Endothelial cell (in vitro differentiated cells): ENCODE data around the gene NOSIP. TPM values are rescaled to one million over a fixed set of nuclear protein-coding genes. Genes with fewer than 3 reads are reported as not detected.
A peak's percentile ranks its signal among the peaks of the same experiment; 100 is the strongest.

Experiments used
- DNase-seq: peaks from one replicate; pipeline ENCODE4 v3.0.0; 2021; ENCODE audit warnings: low spot score
- H3K27ac Mint-ChIP-seq: one replicate; pipeline ENCODE4 v1.8.0; 2021; ENCODE audit warnings: mixed read lengths, inconsistent platforms; ENCODE audit not compliant: unreplicated experiment
- H3K27me3 Mint-ChIP-seq: one replicate; pipeline ENCODE4 v1.8.0; 2021; ENCODE audit warnings: mild to moderate bottlenecking, moderate library complexity, mixed read lengths, inconsistent platforms; ENCODE audit not compliant: unreplicated experiment
- H3K36me3 Mint-ChIP-seq: one replicate; pipeline ENCODE4 v1.8.0; 2021; ENCODE audit warnings: mild to moderate bottlenecking, low read depth, mixed read lengths, inconsistent platforms; ENCODE audit not compliant: unreplicated experiment
- H3K4me1 Mint-ChIP-seq: one replicate; pipeline ENCODE4 v1.8.0; 2021; ENCODE audit warnings: mild to moderate bottlenecking, mixed read lengths, inconsistent platforms; ENCODE audit not compliant: unreplicated experiment
- H3K4me3 Mint-ChIP-seq: one replicate; pipeline ENCODE4 v1.8.0; 2021; ENCODE audit warnings: mild to moderate bottlenecking, mixed read lengths, inconsistent platforms; ENCODE audit not compliant: unreplicated experiment
- H3K9me3 Mint-ChIP-seq: one replicate; pipeline ENCODE4 v1.8.0; 2021; ENCODE audit warnings: mixed read lengths, inconsistent platforms; ENCODE audit not compliant: unreplicated experiment
- CTCF ChIP-seq: fragments of 200-600 bp; sonication (generic); IDR thresholded peaks from one replicate; pipeline ENCODE4 v1.5.0; 2021; ENCODE audit warnings: antibody characterized with exemption; ENCODE audit not compliant: unreplicated experiment
- total RNA-seq: library from RNA; stranded (reverse); fragmentation: NEBNext Ultra II Directional; extraction: Animal tissue kit (Norgen Biotek cat#: 25700); gene quantifications from one replicate; pipeline ENCODE4 v1.2.1, GENCODE V29; 2021; ENCODE audit not compliant: unreplicated experiment

NOSIP gene
- total RNA-seq, 1 donor from 2014 or later: 76.3 TPM

GRCh38 chr19:49609499-49610092 is 29.2 kb upstream of the NOSIP start:
- DNase-seq: no peak
- Mint-ChIP-seq H3K4me1 (no peaks in the 10 kb centered on the region), H3K36me3 (peaks cover 12% of the 10 kb centered on the region), H3K27ac (no peak overlapping the region), H3K9me3 (no peaks in the 10 kb centered on the region), H3K4me3 (no peak overlapping the region), H3K27me3 (peaks cover 2% of the 10 kb centered on the region)
- no peak for TF ChIP-seq CTCF

GRCh38 chr19:49605605-49606004 is 25.2 kb upstream of the NOSIP start:
- Mint-ChIP-seq H3K4me3 (no peak overlapping the region), H3K27ac (no peak overlapping the region), H3K27me3 (peaks cover 2% of the 10 kb centered on the region), H3K9me3 (no peaks in the 10 kb centered on the region), H3K4me1 (no peaks in the 10 kb centered on the region), H3K36me3 (peaks cover 13% of the 10 kb centered on the region)
- TF ChIP-seq CTCF: no peak
- no peak for DNase-seq

- no peak for DNase-seq
- no peak overlapping the region for H3K27ac Mint-ChIP-seq
- H3K9me3 Mint-ChIP-seq: no peaks in the 10 kb centered on the region
- peak overlapping the region; percentile 75 for H3K4me3 Mint-ChIP-seq
- H3K27me3 Mint-ChIP-seq: peaks cover 8% of the 10 kb centered on the region
- H3K4me1 Mint-ChIP-seq: no peaks in the 10 kb centered on the region
- no peak for TF ChIP-seq CTCF
- peaks cover 24% of the 10 kb centered on the region for H3K36me3 Mint-ChIP-seq
Measured at GRCh38 chr19:49602806-49603205, 22.4 kb upstream of the NOSIP start.

GRCh38 chr19:49601482-49602038 is 21.2 kb upstream of the NOSIP start:
- Mint-ChIP-seq H3K36me3 (peaks cover 20% of the 10 kb centered on the region), H3K27ac (no peak overlapping the region)
- no peak for TF ChIP-seq CTCF

More at GRCh38 chr19:49601482-49602038, 21.2 kb upstream of the NOSIP start:
- no peaks in the 10 kb centered on the region for H3K4me1 Mint-ChIP-seq
- H3K27me3 Mint-ChIP-seq: peaks cover 10% of the 10 kb centered on the region
- no peaks in the 10 kb centered on the region for H3K9me3 Mint-ChIP-seq
- no peak overlapping the region for H3K4me3 Mint-ChIP-seq
- DNase-seq: no peak
